ENCODE results near the gene PHEX.

Gene PHEX

GRCh38 chrX:22220941-22221340, 188.8 kb downstream of the PHEX start:
- no peaks in the 10 kb centered on the region for H3K79me2 ChIP-seq (ENCODE audit: insufficient read depth, low read length)
- no peaks in the 10 kb centered on the region for H3K4me1 ChIP-seq (ENCODE audit: insufficient read depth, low read length)
- H3K36me3 ChIP-seq (ENCODE audit: insufficient read depth, low read length): no peaks in the 10 kb centered on the region
- TF ChIP-seq CTCF (IDR thresholded peaks at IDR 0.05; ENCODE audit: borderline replicate concordance, extremely low read depth, low read length, poor library complexity, severe bottlenecking) (no peak), EZH2 (IDR thresholded peaks at IDR 0.05; ENCODE audit: borderline replicate concordance, low read depth, low read length, severe bottlenecking) (no peak)
- no peaks in the 10 kb centered on the region for H3K27me3 ChIP-seq (ENCODE audit: insufficient read depth, low read length, poor library complexity)
- no peak for ATAC-seq (ENCODE audit: insufficient read depth, low read depth)
- H2AFZ ChIP-seq (ENCODE audit: low read depth, low read length): no peak overlapping the region
- no peak overlapping the region for H3K4me2 ChIP-seq (ENCODE audit: insufficient read depth, low read length)
- no peaks in the 10 kb centered on the region for H3K9me3 ChIP-seq (ENCODE audit: insufficient read depth, low read length, severe bottlenecking)
- H3K9ac ChIP-seq (ENCODE audit: low read depth, low read length): no peak overlapping the region
- no peak overlapping the region for H3K4me3 ChIP-seq (ENCODE audit: low read depth in 1 of 2, low read length in 2 of 2)
- H3K27ac ChIP-seq (ENCODE audit: low read length): no peak overlapping the region
- DNase-seq: no peak
- no peaks in the 10 kb centered on the region for H4K20me1 ChIP-seq (ENCODE audit: insufficient read depth, low read length)

GRCh38 chrX:22234380-22234779, 202.3 kb downstream of the PHEX start:
- DNase-seq (no peak), ATAC-seq (ENCODE audit: insufficient read depth, low read depth) (no peak)
- no peaks in the 10 kb centered on the region for H3K9me3 ChIP-seq (ENCODE audit: insufficient read depth, low read length, severe bottlenecking)
- H3K36me3 ChIP-seq (ENCODE audit: insufficient read depth, low read length): no peaks in the 10 kb centered on the region
- no peak for TF ChIP-seq EZH2 (IDR thresholded peaks at IDR 0.05; ENCODE audit: borderline replicate concordance, low read depth, low read length, severe bottlenecking)
- TF ChIP-seq CTCF (IDR thresholded peaks at IDR 0.05; ENCODE audit: borderline replicate concordance, extremely low read depth, low read length, poor library complexity, severe bottlenecking): no peak
- H3K27me3 ChIP-seq (ENCODE audit: insufficient read depth, low read length, poor library complexity): no peaks in the 10 kb centered on the region
- no peak overlapping the region for H3K4me3 ChIP-seq (ENCODE audit: low read depth in 1 of 2, low read length in 2 of 2)
- no peak overlapping the region for H3K9ac ChIP-seq (ENCODE audit: low read depth, low read length)
- H3K4me1 ChIP-seq (ENCODE audit: insufficient read depth, low read length): no peaks in the 10 kb centered on the region
- H3K27ac ChIP-seq (ENCODE audit: low read length): no peak overlapping the region
- H4K20me1 ChIP-seq (ENCODE audit: insufficient read depth, low read length): no peaks in the 10 kb centered on the region
- no peak overlapping the region for H2AFZ ChIP-seq (ENCODE audit: low read depth, low read length)
- H3K4me2 ChIP-seq (ENCODE audit: insufficient read depth, low read length): no peak overlapping the region
- H3K79me2 ChIP-seq (ENCODE audit: insufficient read depth, low read length): no peaks in the 10 kb centered on the region

- H2AFZ ChIP-seq (ENCODE audit: low read depth, low read length): no peak overlapping the region
- no peak overlapping the region for H3K27ac ChIP-seq (ENCODE audit: low read length)
- no peak overlapping the region for H3K4me2 ChIP-seq (ENCODE audit: insufficient read depth, low read length)
- DNase-seq: no peak
- no peaks in the 10 kb centered on the region for H3K27me3 ChIP-seq (ENCODE audit: insufficient read depth, low read length, poor library complexity)
- no peak for TF ChIP-seq CTCF (IDR thresholded peaks at IDR 0.05; ENCODE audit: borderline replicate concordance, extremely low read depth, low read length, poor library complexity, severe bottlenecking)
- no peaks in the 10 kb centered on the region for H3K79me2 ChIP-seq (ENCODE audit: insufficient read depth, low read length)
- no peaks in the 10 kb centered on the region for H3K9me3 ChIP-seq (ENCODE audit: insufficient read depth, low read length, severe bottlenecking)
- no peaks in the 10 kb centered on the region for H3K4me1 ChIP-seq (ENCODE audit: insufficient read depth, low read length)
- no peak overlapping the region for H3K4me3 ChIP-seq (ENCODE audit: low read depth in 1 of 2, low read length in 2 of 2)
- no peaks in the 10 kb centered on the region for H3K36me3 ChIP-seq (ENCODE audit: insufficient read depth, low read length)
- no peak for ATAC-seq (ENCODE audit: insufficient read depth, low read depth)
- no peak overlapping the region for H3K9ac ChIP-seq (ENCODE audit: low read depth, low read length)
- no peaks in the 10 kb centered on the region for H4K20me1 ChIP-seq (ENCODE audit: insufficient read depth, low read length)
Measured at GRCh38 chrX:22237479-22237878, 205.4 kb downstream of the PHEX start.

GRCh38 chrX:22246620-22247019, 214.5 kb downstream of the PHEX start:
- Histone ChIP-seq H3K9me3 (ENCODE audit: insufficient read depth, low read length, severe bottlenecking) (no peaks in the 10 kb centered on the region), H3K36me3 (ENCODE audit: insufficient read depth, low read length) (no peaks in the 10 kb centered on the region), H3K4me3 (ENCODE audit: low read depth in 1 of 2, low read length in 2 of 2) (no peak overlapping the region), H3K4me1 (ENCODE audit: insufficient read depth, low read length) (no peaks in the 10 kb centered on the region), H3K9ac (ENCODE audit: low read depth, low read length) (no peak overlapping the region), H3K27me3 (ENCODE audit: insufficient read depth, low read length, poor library complexity) (no peaks in the 10 kb centered on the region), H3K27ac (ENCODE audit: low read length) (no peak overlapping the region), H4K20me1 (ENCODE audit: insufficient read depth, low read length) (no peaks in the 10 kb centered on the region), H2AFZ (ENCODE audit: low read depth, low read length) (no peak overlapping the region), H3K4me2 (ENCODE audit: insufficient read depth, low read length) (no peak overlapping the region), H3K79me2 (ENCODE audit: insufficient read depth, low read length) (no peaks in the 10 kb centered on the region)
- TF ChIP-seq CTCF (IDR thresholded peaks at IDR 0.05; ENCODE audit: borderline replicate concordance, extremely low read depth, low read length, poor library complexity, severe bottlenecking): no peak
- TF ChIP-seq EZH2 (IDR thresholded peaks at IDR 0.05; ENCODE audit: borderline replicate concordance, low read depth, low read length, severe bottlenecking): no peak
- DNase-seq (no peak), ATAC-seq (ENCODE audit: insufficient read depth, low read depth) (no peak)
